CMK (cell line): ENCODE data around the gene CDK19.

Source experiments
- DNase-seq: peaks from one replicate; pipeline ENCODE4 v3.0.0-alpha.2; 2010; ENCODE audit warnings: low read depth

Gene CDK19

DNA sequence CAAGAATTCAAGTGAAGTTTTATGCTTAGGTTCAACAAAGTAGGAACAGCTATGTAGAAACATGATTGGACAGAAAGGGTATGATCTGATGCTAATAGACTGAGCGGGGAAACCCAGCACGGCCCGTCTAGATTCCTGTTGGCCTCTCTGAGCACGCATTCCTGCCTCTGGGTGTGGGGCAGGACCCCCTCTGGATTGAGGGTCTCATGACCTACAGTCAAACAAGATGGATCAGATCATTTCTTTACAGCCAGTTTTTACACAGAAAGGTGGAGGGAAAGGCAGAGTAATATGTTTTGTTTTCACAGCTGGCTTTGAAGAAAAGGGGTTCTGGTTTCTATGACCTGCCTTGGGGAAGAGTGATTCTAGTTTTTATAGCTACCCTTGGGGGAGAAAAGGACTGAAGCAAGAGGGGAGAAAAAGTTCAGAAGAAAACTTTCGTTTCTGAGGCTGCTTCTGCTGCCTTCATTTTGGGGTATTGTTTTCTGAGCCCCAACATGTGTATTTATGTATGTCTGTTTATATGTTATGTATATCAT lies 239.3 kb downstream of the CDK19 start:
- no peak for DNase-seq

- no peak for DNase-seq
Measured at GRCh38 chr6:110574817-110575216, 240.5 kb downstream of the CDK19 start.

GRCh38 chr6:110573537-110573936 lies 241.7 kb downstream of the CDK19 start:
- no peak for DNase-seq

- DNase-seq, result no peak
Measured at GRCh38 chr6:110573136-110573535, 242.1 kb downstream of the CDK19 start.

GRCh38 chr6:110567957-110568696 lies 247.1 kb downstream of the CDK19 start:
- DNase-seq, result no peak

DNA sequence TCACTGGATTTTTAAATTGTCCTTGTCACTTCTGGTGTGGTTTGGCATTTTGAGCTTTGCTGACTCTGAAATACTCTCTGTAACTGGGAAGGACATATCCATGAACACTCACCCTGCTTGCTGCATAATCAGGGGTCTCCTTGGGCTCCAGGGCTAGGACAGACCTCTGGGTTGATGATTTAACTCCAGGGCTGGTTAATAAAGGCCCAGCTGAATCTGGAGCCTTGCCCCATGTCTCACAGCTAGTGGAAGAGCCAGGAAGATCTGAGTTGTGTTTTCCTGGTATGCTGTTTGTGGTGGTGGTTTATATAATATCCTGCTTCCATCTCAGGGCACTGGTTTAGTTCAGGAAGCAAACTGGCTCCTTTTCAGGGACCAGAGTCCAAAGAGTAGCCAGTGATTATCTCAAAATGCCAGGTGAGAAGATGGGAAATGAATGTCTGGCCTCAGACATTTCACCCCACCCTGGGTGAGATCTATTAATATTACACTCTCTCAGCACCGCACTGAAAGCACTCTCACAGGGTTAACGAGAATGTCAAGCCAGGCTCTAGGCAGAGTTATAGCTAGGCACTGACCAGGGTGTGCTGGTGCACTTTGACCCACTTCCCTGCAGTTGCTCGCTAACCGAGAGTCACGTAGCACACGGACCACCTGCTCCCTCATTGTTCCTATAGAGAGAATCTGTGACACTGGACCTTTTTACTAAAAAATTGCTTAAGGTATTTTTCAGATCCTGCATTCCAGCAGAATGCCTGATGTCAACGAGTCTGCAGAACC lies 248.7 kb downstream of the CDK19 start:
- DNase-seq, result no peak

DNA sequence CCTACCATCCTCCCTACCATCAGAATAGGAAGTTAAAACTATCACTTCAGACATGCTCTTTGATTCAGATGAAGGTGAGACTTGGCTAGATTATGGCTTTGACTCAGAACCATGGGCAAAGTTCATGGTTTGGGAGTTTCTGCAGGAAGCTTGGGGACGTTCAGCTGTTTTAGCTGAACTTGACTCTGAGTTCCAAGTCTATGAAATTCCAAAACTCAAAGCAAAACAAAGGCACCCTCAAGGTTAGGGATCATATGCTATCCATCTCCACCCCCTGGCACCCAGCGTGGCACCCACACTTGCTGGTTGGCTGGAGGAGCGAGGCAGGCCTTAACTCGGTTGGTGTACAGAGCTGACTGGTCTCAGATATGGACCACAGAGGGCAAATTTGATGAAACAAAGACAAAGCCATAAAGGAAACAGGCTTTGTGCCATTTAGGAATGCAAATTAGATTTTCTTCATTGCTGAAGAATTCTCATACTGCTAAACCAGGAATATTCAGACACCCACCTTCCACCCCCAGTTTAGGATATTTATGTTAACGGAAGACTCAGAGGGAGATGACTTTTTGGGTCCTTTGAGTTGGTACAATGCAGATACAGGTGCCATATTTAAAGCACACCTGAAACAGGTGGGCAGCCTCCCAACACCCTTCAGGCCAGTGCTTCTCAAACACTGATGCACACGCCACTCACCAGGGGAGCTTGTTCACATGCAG lies 250.4 kb downstream of the CDK19 start:
- no peak for DNase-seq

GRCh38 chr6:110563711-110564110 lies 251.6 kb downstream of the CDK19 start:
- no peak for DNase-seq

- no peak for DNase-seq
Measured at GRCh38 chr6:110562316-110562915, 252.9 kb downstream of the CDK19 start.

DNA sequence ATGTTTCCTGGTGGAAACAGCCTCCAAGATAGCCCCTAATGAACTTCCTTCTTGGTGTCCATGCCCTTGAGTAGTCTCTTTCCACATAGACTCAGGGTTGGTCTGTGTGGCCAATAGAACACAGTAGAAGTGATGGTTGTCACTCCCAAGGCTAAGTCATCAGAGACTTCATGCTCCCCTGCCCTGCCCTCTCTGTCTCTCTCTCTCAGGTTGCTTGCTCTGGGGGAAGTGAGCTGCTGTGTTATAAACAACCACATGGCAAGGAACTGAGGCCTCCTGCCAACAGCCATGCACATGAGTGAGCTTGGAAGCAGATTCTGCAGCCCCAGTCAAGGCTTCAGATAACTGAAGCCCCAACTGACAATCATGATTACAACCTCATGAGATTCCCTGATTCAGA lies 253.6 kb downstream of the CDK19 start:
- no peak for DNase-seq

DNA sequence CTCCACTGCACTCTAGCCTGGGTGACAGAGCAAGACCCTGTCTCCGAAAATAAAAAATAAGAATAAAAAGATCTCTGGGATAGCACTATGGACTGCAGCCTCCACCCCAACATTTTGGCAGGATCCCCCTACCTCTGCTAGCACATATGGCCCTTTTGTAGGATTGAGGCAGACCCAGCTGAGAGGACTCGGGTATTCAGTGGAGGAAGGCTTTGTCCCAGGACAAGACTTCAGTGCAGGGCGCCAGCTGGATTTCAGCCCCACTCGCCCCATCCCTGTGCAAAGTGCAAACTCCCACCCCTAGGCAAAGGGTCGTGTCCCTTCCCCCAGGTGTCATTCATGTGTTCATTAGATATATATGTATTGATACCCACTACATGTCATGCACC lies 254.3 kb downstream of the CDK19 start:
- DNase-seq, result no peak

GRCh38 chr6:110560239-110561007 lies 254.8 kb downstream of the CDK19 start:
- DNase-seq, result no peak
